Measurements from ENCODE around the gene SLC17A4.
"Not testable (repeated sequence)": the region's sequence is repeated elsewhere in the genome, so short reads cannot be mapped to it uniquely, and the experiment has no call there.

The SLC17A4 gene

DNA sequence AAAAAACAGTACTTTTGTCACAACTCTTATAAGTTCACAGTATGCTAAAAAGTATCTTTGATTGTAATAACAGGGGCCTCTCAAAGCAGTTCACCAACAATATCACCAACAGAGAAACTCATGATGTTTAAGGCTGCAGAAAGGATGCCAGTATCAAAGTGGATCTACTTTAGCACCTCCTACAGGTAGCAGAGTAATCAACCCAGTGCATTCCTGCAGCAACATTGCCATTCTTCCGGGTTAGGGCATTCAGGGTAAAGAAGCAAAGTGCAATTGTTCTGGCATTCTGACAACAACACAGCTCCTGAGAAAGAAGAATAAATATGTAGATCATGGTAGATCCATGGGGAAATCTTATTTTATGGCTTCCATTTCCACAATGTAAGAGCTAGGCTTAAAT lies 7.6 kb upstream of the SLC17A4 start:
- no peak overlapping the region for H3K27ac ChIP-seq (ENCODE audit: low read depth, low read length)

DNA sequence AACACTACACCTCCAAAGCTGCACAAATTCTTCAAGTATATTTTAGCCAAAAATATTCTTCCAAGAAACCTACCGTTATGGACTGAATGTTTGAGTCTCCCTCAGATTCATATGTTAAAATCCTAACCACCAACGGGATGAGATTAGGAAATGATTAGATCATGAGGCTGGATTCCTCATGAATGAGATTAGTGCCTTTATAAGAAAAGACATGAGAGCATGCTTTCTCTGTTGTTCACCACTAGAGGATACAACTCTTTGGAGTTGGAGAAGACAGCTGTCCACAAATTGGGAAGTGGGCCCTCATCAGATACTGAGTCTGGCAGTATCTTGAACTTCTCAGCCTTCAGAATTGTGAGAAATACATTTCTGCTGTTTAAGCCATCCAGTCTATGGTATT lies 7.1 kb upstream of the SLC17A4 start:
- Histone ChIP-seq H3K4me3 (ENCODE audit: insufficient read depth, low read length, poor library complexity, severe bottlenecking) (no peak overlapping the region), H3K27ac (ENCODE audit: low read depth, low read length) (no peak overlapping the region)
- no peak for TF ChIP-seq EZH2phosphoT487 (conservative IDR thresholded peaks at IDR 0.05; ENCODE audit: low read length)
- TF ChIP-seq, protein P1, sequence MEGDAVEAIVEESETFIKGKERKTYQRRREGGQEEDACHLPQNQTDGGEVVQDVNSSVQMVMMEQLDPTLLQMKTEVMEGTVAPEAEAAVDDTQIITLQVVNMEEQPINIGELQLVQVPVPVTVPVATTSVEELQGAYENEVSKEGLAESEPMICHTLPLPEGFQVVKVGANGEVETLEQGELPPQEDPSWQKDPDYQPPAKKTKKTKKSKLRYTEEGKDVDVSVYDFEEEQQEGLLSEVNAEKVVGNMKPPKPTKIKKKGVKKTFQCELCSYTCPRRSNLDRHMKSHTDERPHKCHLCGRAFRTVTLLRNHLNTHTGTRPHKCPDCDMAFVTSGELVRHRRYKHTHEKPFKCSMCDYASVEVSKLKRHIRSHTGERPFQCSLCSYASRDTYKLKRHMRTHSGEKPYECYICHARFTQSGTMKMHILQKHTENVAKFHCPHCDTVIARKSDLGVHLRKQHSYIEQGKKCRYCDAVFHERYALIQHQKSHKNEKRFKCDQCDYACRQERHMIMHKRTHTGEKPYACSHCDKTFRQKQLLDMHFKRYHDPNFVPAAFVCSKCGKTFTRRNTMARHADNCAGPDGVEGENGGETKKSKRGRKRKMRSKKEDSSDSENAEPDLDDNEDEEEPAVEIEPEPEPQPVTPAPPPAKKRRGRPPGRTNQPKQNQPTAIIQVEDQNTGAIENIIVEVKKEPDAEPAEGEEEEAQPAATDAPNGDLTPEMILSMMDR (IDR thresholded peaks at IDR 0.05; ENCODE audit: insufficient read depth, low read length, poor library complexity, severe bottlenecking) = no peak

More for the DNA sequence above, 7.6 kb upstream of the SLC17A4 start:
- Histone ChIP-seq H3F3A (ENCODE audit: insufficient read depth) (no peaks in the 10 kb centered on the region), H3K4me3 (ENCODE audit: insufficient read depth, low read length, poor library complexity, severe bottlenecking) (no peak overlapping the region), H3K9me2 (replicated peaks; ENCODE audit: insufficient read depth, low read length) (no peaks in the 10 kb centered on the region), H3K79me2 (ENCODE audit: insufficient read depth, low read length) (no peaks in the 10 kb centered on the region), H3K9ac (ENCODE audit: low read length) (no peak overlapping the region), H3K4me2 (ENCODE audit: low read depth, low read length, poor library complexity, severe bottlenecking) (no peak overlapping the region), H2AFZ (ENCODE audit: low read depth, low read length, severe bottlenecking) (no peak overlapping the region), H3K9me3 (ENCODE audit: insufficient read depth, low read length) (0 out of 2 replicates have a peak, but pooled peaks cover 3% of the 10 kb centered on the region), H3K27me3 (ENCODE audit: low read length) (no peaks in the 10 kb centered on the region), H3K36me3 (ENCODE audit: low read length) (no peaks in the 10 kb centered on the region), H4K20me1 (ENCODE audit: low read depth, low read length) (no peaks in the 10 kb centered on the region)
- no peak for TF ChIP-seq EZH2phosphoT487 (conservative IDR thresholded peaks at IDR 0.05; ENCODE audit: low read length)
- TF ChIP-seq, protein P1 (IDR thresholded peaks at IDR 0.05; ENCODE audit: insufficient read depth, low read length, poor library complexity, severe bottlenecking) = no peak

DNA sequence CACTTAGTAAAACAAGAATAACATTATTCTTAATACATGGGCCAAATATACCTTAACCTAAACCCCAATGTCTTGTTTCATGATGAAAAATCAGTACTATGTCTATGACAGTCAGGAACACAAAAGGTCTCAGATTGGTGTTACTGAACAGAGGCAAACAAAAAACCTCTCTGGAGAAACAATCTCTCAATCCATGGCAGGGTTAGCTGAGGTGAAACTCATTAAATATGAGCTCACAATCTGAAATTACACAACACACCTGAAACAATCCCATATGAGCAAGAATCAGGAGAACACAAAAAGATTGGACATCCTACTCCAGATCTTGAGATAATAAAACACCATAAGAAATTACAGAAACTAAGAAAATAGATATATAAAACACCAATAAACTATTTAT lies 6.5 kb upstream of the SLC17A4 start:
- no peak overlapping the region for H3K9ac ChIP-seq (ENCODE audit: low read length)
- H3K27ac ChIP-seq (ENCODE audit: low read depth, low read length) = no peak overlapping the region
- H3K79me2 ChIP-seq (ENCODE audit: insufficient read depth, low read length) = no peaks in the 10 kb centered on the region
- H3K9me3 ChIP-seq (ENCODE audit: insufficient read depth, low read length) = no peaks in the 10 kb centered on the region
- TF ChIP-seq, protein P1 (IDR thresholded peaks at IDR 0.05; ENCODE audit: insufficient read depth, low read length, poor library complexity, severe bottlenecking) = no peak
- TF ChIP-seq EZH2phosphoT487 (conservative IDR thresholded peaks at IDR 0.05; ENCODE audit: low read length) = no peak
- no peak overlapping the region for H3K4me3 ChIP-seq (ENCODE audit: insufficient read depth, low read length, poor library complexity, severe bottlenecking)
- no peaks in the 10 kb centered on the region for H3K36me3 ChIP-seq (ENCODE audit: low read length)
- H3F3A ChIP-seq (ENCODE audit: insufficient read depth) = no peaks in the 10 kb centered on the region
- no peaks in the 10 kb centered on the region for H3K27me3 ChIP-seq (ENCODE audit: low read length)
- H3K4me2 ChIP-seq (ENCODE audit: low read depth, low read length, poor library complexity, severe bottlenecking) = no peak overlapping the region
- H2AFZ ChIP-seq (ENCODE audit: low read depth, low read length, severe bottlenecking) = no peak overlapping the region
- H4K20me1 ChIP-seq (ENCODE audit: low read depth, low read length) = no peaks in the 10 kb centered on the region
- no peaks in the 10 kb centered on the region for H3K9me2 ChIP-seq (replicated peaks; ENCODE audit: insufficient read depth, low read length)

More for the DNA sequence above, 7.1 kb upstream of the SLC17A4 start:
- Histone ChIP-seq H4K20me1 (ENCODE audit: low read depth, low read length) (no peaks in the 10 kb centered on the region), H3K9ac (ENCODE audit: low read length) (no peak overlapping the region), H3K9me3 (ENCODE audit: insufficient read depth, low read length) (no peaks in the 10 kb centered on the region), H3K79me2 (ENCODE audit: insufficient read depth, low read length) (no peaks in the 10 kb centered on the region), H3K9me2 (replicated peaks; ENCODE audit: insufficient read depth, low read length) (no peaks in the 10 kb centered on the region), H3K4me2 (ENCODE audit: low read depth, low read length, poor library complexity, severe bottlenecking) (no peak overlapping the region), H3K27me3 (ENCODE audit: low read length) (no peaks in the 10 kb centered on the region), H3K36me3 (ENCODE audit: low read length) (no peaks in the 10 kb centered on the region), H3F3A (ENCODE audit: insufficient read depth) (no peaks in the 10 kb centered on the region), H2AFZ (ENCODE audit: low read depth, low read length, severe bottlenecking) (no peak overlapping the region)

DNA sequence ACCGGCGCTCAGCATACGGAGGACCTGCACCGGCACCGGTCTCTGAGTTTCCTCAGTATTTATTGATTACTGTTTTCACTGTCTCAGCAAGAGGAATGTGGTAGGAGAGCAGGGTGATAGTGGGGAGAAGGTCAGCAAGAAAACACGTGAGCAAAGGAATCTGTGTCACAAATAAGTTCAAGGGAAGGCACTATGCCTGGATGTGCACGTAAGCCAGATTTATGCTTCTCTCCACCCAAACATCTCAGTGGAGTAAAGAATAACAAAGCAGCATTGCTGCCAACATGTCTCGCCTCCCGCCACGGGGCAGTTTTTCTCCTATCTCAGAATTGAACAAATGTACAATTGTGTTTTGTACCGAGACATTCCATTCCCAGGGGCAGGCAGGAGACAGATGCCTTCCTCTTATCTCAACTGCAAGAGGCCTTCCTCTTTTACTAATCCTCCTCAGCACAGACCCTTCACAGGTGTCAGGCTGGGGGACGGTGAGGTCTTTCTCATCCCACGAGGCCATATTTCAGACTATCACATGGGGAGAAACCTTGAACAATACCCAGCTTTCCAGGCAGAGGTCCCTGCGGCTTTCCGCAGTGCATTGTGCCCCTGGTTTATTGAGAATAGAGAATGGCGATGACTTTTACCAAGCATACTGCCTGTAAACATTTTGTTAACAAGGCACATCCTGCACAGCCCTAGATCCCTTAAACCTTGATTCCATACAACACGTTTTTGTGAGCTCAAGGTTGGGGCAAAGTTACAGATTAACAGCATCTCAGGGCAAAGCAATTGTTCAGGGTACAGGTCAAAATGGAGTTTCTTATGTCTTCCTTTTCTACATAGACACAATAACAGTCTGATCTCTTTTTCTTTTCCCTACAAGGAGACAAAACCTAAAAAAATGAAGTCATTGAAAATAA lies 5.7 kb upstream of the SLC17A4 start:
- not testable (repeated sequence) for H2AFZ ChIP-seq (ENCODE audit: low read depth, low read length, severe bottlenecking); H3K4me3 ChIP-seq (ENCODE audit: insufficient read depth, low read length, poor library complexity, severe bottlenecking); H3K27ac ChIP-seq (ENCODE audit: low read depth, low read length); H3K9me2 ChIP-seq (replicated peaks; ENCODE audit: insufficient read depth, low read length); H3K36me3 ChIP-seq (ENCODE audit: low read length); H3K79me2 ChIP-seq (ENCODE audit: insufficient read depth, low read length); H3K9ac ChIP-seq (ENCODE audit: low read length); H4K20me1 ChIP-seq (ENCODE audit: low read depth, low read length); H3K4me2 ChIP-seq (ENCODE audit: low read depth, low read length, poor library complexity, severe bottlenecking); H3K9me3 ChIP-seq (ENCODE audit: insufficient read depth, low read length); H3F3A ChIP-seq (ENCODE audit: insufficient read depth); H3K27me3 ChIP-seq (ENCODE audit: low read length)

All from SU-DHL-6 (cell line).